ENCODE measurements around the gene CCNK. TPM values are rescaled to one million over a fixed set of nuclear protein-coding genes. Genes with fewer than 3 reads are reported as not detected.

Gene CCNK
- total RNA-seq, 2 experiments from 2014 or later: 88.4 to 90.4 TPM

DNA sequence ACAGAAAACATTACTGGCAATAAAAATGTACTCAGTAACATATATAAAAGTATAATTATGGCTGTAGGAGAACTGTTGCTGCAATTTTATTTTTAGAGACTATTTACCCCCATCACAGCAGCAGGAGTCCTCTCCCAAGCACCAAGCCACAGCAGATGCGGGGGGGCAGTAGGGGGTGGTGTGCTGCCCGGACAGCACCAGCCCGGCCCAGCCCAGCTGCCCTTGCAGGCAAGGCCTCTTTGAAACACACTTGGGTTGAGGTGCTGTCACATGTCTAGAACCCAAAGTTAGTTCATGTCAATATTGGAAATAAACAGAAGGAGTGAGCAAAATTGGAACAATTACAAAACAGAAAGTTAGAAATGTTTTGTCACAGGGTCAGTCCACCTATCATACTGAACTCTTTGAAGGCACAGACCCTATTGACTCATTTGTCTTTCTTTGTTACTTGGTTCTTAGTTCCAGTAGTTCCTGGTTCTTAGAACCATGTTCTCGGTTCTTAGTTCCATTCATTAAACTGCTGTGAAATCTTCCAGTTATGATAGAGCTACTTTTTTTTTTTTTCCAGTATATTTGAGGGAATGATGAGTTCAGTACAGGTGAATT is 22.7 kb downstream of the CCNK start:
- no peak overlapping the region for H3K4me3 Mint-ChIP-seq
- no peaks in the 10 kb centered on the region for H3K9me3 Mint-ChIP-seq
- H3K27ac Mint-ChIP-seq: no peak overlapping the region
- DNase-seq (no peak), ATAC-seq (ENCODE audit: low read depth) (no peak)
- H3K36me3 Mint-ChIP-seq: peaks cover 32% of the 10 kb centered on the region
- POLR2A ChIA-PET: interaction anchor here (0.7 kb wide), 1 partner anchor 11 kb away, joined by 5 read pairs; no protein-coding TSS in a partner anchor
- H3K4me1 Mint-ChIP-seq: no peaks in the 10 kb centered on the region
- H3K27me3 Mint-ChIP-seq: no peaks in the 10 kb centered on the region

DNA sequence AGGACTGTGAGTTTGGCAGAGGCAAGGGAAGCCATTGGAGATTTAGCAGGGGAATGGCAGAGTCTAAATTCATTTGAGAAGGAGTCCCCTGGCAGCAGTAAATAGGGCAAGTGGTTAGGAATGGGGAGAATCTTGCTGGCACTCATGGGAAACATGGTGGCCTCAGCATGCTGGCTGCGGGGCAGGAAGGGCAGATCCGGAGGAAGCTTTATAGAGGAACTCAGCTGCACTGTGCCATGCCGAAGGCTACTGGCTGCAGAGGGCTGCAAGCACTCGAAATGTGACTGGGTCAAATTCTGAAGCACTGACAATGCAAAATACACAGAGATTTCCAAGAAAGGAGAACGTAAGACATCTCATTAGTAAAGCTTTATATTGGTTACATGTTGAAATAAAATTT is 23.9 kb downstream of the CCNK start:
- DNase-seq (no peak), ATAC-seq (ENCODE audit: low read depth) (no peak)
- POLR2A ChIA-PET: no interaction called here
- H3K36me3 Mint-ChIP-seq: peaks cover 32% of the 10 kb centered on the region
- no peak overlapping the region for H3K4me3 Mint-ChIP-seq
- no peaks in the 10 kb centered on the region for H3K27me3 Mint-ChIP-seq
- no peaks in the 10 kb centered on the region for H3K4me1 Mint-ChIP-seq
- H3K27ac Mint-ChIP-seq: no peak overlapping the region
- no peaks in the 10 kb centered on the region for H3K9me3 Mint-ChIP-seq

DNA sequence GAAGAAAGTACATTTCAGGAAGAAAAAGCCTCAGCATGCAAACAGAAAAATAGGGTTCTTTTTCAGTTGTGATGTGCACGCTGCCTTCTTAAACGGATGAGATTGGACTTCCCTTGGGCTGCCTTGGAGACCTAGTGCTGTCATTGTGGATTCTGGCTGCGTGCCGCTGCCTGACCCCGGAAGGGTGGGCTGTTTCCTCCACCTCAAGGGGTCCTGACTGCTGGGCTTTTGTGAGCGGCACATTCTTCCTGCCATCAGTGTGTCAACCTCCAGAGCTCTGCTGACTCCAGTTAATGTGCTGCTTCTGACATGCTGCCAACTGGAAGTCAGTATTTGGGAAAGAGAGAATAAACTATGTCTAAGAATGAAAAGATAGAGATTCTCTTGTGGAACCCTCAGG is 25.1 kb downstream of the CCNK start:
- POLR2A ChIA-PET: no interaction called here
- peaks cover 23% of the 10 kb centered on the region for H3K36me3 Mint-ChIP-seq
- no peaks in the 10 kb centered on the region for H3K9me3 Mint-ChIP-seq
- H3K4me3 Mint-ChIP-seq: no peak overlapping the region
- DNase-seq (no peak), ATAC-seq (ENCODE audit: low read depth) (no peak)
- no peaks in the 10 kb centered on the region for H3K27me3 Mint-ChIP-seq
- no peaks in the 10 kb centered on the region for H3K4me1 Mint-ChIP-seq
- no peak overlapping the region for H3K27ac Mint-ChIP-seq

DNA sequence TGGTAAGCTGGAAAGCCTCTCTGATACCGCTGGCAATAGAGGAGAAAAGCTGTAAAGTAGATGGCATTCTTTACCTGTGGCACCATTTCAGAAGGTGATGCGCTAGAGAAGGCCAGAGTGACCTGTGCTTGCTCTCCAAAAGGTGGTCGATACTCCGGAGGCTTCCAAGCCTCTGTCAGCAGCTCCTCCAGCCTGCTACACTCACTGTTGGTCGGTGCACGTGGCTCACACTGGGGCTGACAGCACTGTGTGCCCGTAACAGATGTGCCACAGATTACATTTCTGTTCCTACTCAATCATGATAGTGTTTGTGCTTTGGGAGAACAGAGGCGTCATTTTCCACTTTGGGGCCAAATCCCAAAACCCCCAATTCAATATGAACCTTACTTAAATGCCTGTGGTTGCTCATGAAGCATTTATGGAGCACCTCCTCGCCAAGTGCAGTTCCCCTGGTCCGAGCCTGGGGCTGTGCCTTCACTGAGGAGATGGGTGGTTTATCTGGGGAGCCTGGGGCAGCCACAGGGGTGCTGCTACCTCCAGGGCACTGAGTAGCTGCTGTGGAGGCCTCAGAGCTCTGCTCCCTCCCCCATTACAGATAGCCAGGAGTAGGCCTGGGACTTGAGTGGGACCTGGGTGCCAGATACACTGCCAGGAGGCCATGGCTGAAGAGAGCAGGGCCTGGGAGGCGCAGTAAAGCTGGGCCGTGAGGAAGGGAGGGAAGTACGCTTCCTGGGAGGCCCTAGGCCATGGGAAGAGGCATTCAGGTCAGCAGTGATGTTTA is 26.8 kb downstream of the CCNK start:
- Mint-ChIP-seq H3K36me3 (peaks cover 18% of the 10 kb centered on the region), H3K27ac (no peak overlapping the region), H3K9me3 (no peaks in the 10 kb centered on the region), H3K27me3 (no peaks in the 10 kb centered on the region), H3K4me3 (no peak overlapping the region), H3K4me1 (no peaks in the 10 kb centered on the region)
- DNase-seq (no peak), ATAC-seq (ENCODE audit: low read depth) (no peak)
- POLR2A ChIA-PET: no interaction called here

DNA sequence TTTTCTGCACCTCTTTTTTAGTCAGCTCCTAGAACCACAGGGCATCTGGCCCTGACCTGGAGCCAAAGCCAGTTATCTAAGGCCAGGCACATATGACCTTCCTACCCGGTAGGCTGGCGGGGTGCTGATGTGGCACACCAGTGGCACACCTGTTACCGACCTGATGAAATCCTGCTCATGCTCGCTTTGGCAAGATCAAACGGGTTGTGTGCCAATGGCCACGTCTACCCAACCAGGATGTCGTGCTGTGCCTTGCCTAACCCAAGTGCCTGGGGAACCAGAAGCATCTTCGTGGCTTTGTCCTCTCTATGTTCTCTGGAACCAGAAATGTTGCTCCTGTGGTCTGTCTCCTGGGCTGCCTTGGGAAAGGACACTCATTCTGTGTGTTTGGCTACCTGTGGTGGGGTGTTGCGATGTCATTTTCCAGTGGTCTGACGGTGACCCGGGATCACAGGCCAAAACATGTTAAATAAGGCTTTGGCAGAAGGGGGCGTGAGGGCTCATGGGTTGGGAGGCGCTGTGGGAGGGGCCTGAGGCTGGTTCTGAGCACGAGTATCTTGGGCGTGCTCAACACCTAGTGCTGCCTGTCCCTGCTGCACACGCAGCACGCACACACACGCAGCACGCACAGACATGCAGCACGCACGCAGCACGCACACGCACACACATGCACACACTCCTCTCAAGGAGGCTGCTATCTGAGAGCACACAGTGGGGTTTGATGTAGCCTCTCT is 27.9 kb downstream of the CCNK start:
- no peak for ATAC-seq (ENCODE audit: low read depth)
- no peak for DNase-seq
- POLR2A ChIA-PET: no interaction called here
- Mint-ChIP-seq H3K4me1 (peaks cover 1% of the 10 kb centered on the region), H3K4me3 (no peak overlapping the region), H3K27ac (no peak overlapping the region), H3K9me3 (no peaks in the 10 kb centered on the region), H3K27me3 (no peaks in the 10 kb centered on the region), H3K36me3 (peaks cover 19% of the 10 kb centered on the region)

DNA sequence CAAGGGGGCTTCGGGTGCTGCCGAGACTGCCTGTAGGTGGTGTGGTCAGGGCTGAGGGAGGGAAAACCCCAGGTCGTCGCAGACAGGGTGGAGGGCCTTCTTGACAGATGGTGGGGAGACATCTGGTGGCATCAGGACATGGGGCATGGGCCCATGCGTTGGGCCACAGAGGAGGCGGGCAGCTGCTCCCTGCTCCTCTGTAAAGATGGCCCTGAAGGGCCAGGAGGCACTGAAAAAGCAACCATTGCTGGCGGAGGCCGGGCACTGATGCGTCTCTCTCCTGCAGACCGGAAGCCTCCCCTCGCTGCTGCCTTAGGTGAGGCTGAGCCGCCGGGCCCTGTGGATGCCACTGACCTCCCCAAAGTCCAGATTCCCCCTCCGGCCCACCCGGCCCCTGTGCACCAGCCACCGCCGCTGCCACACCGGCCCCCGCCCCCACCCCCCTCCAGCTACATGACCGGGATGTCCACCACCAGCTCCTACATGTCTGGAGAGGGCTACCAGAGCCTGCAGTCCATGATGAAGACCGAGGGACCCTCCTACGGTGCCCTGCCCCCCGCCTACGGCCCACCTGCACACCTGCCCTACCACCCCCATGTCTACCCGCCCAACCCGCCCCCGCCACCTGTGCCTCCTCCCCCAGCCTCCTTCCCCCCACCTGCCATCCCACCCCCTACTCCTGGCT is 28.8 kb downstream of the CCNK start:
- no peak for ATAC-seq (ENCODE audit: low read depth)
- Mint-ChIP-seq H3K9me3 (no peaks in the 10 kb centered on the region), H3K27me3 (no peaks in the 10 kb centered on the region), H3K4me3 (no peak overlapping the region), H3K36me3 (peaks cover 13% of the 10 kb centered on the region), H3K27ac (no peak overlapping the region), H3K4me1 (peaks cover 1% of the 10 kb centered on the region)
- DNase-seq: no peak
- POLR2A ChIA-PET: no interaction called here

DNA sequence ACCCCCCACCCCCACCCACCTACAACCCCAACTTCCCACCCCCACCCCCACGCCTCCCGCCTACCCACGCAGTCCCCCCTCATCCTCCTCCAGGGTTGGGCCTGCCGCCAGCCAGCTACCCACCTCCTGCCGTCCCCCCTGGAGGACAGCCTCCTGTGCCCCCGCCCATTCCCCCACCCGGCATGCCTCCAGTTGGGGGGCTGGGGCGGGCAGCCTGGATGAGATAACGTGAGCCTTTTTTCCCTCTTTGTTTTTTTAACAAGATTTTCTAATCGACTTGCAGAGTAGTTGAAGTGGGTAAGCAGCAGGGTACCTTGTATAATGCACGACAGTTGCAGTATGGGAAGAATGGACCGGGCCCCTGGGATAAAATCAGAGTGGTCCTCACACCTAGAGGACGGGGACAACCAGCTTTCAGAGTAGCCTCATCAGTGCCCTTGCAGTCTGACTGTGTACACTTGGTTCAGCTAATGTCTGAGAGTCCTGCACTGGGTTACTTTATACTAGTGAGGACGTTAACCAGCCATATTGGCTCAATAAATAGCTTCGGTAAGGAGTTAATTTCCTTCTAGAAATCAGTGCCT is 29.4 kb downstream of the CCNK start:
- peaks cover 11% of the 10 kb centered on the region for H3K36me3 Mint-ChIP-seq
- POLR2A ChIA-PET: no interaction called here
- H3K4me3 Mint-ChIP-seq: no peak overlapping the region
- no peak overlapping the region for H3K27ac Mint-ChIP-seq
- H3K9me3 Mint-ChIP-seq: no peaks in the 10 kb centered on the region
- H3K27me3 Mint-ChIP-seq: no peaks in the 10 kb centered on the region
- H3K4me1 Mint-ChIP-seq: peaks cover 1% of the 10 kb centered on the region
- ATAC-seq (ENCODE audit: low read depth) (no peak), DNase-seq (no peak)

DNA sequence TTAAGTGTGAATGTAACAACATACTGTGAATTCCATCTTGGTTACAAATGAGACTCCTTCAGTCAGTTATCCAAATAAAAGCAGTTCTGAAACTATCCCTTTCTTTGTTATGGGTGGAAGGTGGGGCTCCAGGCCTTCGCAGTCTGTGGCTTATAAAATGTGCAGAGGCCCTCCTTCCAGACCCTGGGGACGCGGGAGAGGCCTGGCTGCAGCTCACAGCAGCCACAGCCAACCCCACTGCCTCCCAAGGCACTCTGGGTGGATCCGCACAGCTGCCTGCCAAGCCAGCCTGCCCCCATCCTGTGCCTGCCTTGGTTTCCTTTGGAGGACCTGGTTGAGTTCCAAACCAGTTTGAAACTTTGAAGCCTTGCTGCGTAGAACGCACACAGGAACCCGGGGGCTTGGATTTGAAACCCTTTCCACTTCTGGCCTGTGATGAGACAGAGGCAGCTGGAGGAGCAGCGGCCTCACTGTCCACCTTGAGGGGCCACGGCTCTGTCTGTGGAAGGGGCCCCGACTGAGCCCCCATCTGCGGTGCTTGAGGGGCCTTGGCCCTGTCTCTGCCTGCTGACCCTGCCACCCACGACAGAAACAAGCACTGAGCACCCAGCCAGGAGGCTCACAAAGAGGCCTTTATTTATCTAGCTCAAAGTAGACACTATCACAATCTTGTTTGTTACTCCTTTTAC is 30.4 kb downstream of the CCNK start:
- POLR2A ChIA-PET: interaction anchor here (1.3 kb wide), 1 partner anchor 29 kb away, joined by 3 read pairs; no protein-coding TSS in a partner anchor

DNA sequence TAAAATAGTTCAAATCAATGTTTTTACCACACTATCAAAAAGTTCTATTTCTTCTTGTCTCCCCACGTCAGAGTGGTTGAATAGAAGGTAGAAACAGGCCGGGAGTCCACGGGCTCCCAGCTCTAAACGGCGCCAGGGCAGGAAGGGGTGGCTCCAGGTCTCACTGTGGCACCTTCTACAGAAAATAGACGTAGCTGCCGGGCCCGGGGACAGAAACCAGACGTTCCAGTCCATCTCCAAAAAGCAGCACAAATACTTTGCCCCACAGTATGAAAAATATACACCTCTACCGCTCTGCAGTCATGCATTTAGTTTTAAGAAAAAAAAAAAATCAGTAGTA is 30.9 kb downstream of the CCNK start:
- Mint-ChIP-seq H3K4me3 (no peak overlapping the region), H3K4me1 (peaks cover 1% of the 10 kb centered on the region), H3K27ac (no peak overlapping the region), H3K27me3 (no peaks in the 10 kb centered on the region), H3K9me3 (no peaks in the 10 kb centered on the region), H3K36me3 (peaks cover 6% of the 10 kb centered on the region)
- DNase-seq (no peak), ATAC-seq (ENCODE audit: low read depth) (no peak)
- POLR2A ChIA-PET: interaction anchor here (1.3 kb wide), 1 partner anchor 29 kb away, joined by 3 read pairs; no protein-coding TSS in a partner anchor

More for the DNA sequence above, 30.4 kb downstream of the CCNK start:
- Mint-ChIP-seq H3K4me1 (peaks cover 1% of the 10 kb centered on the region), H3K36me3 (peaks cover 7% of the 10 kb centered on the region), H3K4me3 (no peak overlapping the region), H3K9me3 (no peaks in the 10 kb centered on the region), H3K27ac (no peak overlapping the region), H3K27me3 (no peaks in the 10 kb centered on the region)
- no peak for DNase-seq
- no peak for ATAC-seq (ENCODE audit: low read depth)

DNA sequence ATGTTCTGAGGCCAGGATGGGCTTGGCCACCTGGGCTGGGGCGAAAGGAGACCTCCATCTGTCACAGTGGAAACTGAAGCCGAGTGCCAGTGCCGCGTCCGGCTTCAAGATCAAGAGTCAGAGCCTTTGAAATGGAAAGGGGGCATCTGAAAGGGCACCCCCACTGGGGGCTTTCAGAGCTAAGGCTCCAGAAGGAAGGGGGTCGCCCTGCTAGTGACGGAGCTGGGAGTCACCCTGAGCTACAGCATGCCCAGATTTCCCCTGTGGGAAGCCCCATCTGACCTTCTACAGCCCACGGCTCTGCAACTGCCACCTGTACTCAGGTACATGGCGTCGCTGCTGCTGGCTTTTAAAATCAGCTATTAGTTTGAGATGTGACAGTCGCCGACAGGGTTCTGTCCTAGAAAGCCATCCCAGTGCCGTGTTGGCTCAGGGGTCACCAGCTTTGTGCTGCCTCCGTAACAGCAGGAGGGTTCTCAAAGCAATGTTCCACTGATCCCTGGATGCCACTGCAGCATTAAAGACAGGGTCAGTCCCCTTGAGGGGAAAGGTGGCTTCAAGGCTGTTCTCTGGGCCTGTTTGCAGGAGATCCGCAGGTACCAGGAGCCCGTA is 31.5 kb downstream of the CCNK start:
- H3K27ac Mint-ChIP-seq: no peak overlapping the region
- H3K9me3 Mint-ChIP-seq: no peaks in the 10 kb centered on the region
- H3K36me3 Mint-ChIP-seq: peaks cover 5% of the 10 kb centered on the region
- POLR2A ChIA-PET: interaction anchor here (1.3 kb wide), 1 partner anchor 30 kb away, joined by 3 read pairs; no protein-coding TSS in a partner anchor
- peaks cover 1% of the 10 kb centered on the region for H3K4me1 Mint-ChIP-seq
- DNase-seq (no peak), ATAC-seq (ENCODE audit: low read depth) (no peak)
- H3K27me3 Mint-ChIP-seq: no peaks in the 10 kb centered on the region
- no peak overlapping the region for H3K4me3 Mint-ChIP-seq

DNA sequence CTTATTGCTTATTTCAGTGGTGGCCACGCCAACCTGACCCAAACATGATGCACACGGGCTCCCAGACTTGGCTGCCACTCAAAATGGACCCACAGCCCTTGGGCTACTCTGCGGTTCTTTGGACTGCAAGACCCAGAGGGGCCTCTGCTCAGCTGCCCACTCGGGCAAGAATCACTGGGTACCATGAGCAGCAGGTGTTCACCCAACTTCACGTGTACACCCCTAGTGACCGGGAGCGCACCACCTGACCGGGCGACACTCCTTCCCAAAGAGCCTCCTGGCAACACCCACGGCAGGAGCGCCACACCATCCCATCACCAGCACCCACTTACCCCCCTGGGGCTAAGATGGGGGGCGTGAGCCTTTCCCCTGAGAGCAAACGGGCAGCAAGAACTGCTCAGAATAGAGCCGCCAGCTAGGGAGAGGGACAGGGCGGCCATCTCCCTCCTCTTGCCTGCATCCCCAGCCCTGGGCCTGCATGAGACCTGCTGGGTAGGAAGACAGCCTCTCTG is 32.0 kb downstream of the CCNK start:
- Mint-ChIP-seq H3K27me3 (no peaks in the 10 kb centered on the region), H3K27ac (no peak overlapping the region), H3K36me3 (peaks cover 5% of the 10 kb centered on the region), H3K9me3 (no peaks in the 10 kb centered on the region), H3K4me1 (peaks cover 1% of the 10 kb centered on the region), H3K4me3 (no peak overlapping the region)
- ATAC-seq (ENCODE audit: low read depth) (no peak), DNase-seq (no peak)
- POLR2A ChIA-PET: interaction anchor here (1.3 kb wide), 1 partner anchor 31 kb away, joined by 3 read pairs; no protein-coding TSS in a partner anchor

DNA sequence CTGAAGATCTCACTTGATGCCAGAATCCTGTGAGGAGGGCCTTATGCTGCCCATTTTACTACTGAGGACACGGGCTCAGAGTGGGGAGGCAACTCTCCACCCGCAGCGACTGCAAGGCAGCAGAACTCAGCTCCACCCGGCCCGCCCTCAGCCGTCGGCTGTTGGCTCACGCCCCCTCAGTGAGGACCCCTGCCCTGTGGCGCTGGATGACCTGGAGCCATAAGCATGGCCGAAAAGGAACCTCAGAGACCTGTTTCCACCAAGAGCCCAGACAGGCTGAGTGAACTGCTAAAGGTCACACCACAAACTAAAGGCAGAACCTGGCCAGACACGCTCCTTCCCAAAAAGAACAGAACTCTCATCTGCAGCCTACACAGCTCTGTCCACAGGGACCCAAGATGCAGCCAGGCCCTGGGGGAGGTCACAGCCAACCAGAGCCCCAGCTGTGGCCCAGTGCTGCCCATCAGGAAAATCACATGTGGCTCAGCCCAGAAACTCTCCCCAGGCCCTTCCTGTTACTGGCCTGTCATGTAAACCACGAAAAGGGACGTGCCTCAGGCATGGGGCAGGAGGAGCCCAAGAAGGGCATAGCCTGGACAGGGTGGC is 32.8 kb downstream of the CCNK start:
- Mint-ChIP-seq H3K27me3 (no peaks in the 10 kb centered on the region), H3K9me3 (no peaks in the 10 kb centered on the region), H3K36me3 (peaks cover 2% of the 10 kb centered on the region), H3K4me1 (peaks cover 1% of the 10 kb centered on the region), H3K4me3 (no peak overlapping the region), H3K27ac (no peak overlapping the region)
- POLR2A ChIA-PET: no interaction called here
- ATAC-seq (ENCODE audit: low read depth) (no peak), DNase-seq (no peak)
